NCI-H128 (cell line): Measurements from ENCODE around the gene JKAMP.

ENCODE experiments used
- DNase-seq: peaks from one replicate; lab custom pipeline; 2025; ENCODE audit not compliant: unreplicated experiment; lab: John Stamatoyannopoulos, UW

Gene JKAMP

DNA sequence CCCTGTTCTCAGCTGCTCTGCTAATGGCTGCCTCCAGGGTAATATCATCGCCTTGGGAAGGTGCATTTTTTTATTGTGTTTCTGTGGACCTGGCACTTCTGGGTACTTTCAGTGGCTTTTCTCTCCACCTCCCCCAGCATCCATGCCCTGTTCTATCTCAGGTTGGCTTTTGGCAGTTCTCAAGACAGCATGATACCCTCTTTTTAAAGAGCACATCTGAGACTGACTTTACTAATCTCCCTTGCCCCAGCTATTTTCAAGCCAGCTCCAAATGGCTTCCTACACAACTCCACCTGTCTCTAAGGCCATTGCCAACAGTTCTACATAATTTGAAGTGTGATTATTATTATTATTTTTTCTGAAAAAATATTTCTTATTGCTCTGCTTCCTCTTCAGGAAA, 53.2 kb downstream of the JKAMP start:
- DNase-seq, result no peak

DNA sequence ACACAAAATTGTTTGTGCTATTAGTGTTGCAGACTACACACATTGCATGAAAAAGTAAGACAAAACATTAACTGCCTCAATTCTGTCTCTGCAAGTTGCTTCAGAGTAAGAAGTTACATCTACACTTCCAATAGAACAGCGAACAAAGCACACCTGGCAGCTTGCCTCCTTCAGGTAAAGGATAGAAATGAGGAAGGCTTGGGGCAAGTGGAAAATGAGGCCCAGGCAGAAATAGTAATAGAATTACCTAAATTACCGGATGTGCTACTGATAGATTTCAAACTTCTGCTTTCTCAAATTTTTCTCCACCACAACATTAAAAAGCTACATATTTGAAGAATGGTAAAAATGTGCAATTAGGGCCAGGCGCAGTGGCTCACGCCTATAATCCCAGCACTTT, 54.6 kb downstream of the JKAMP start:
- DNase-seq, result no peak

DNA sequence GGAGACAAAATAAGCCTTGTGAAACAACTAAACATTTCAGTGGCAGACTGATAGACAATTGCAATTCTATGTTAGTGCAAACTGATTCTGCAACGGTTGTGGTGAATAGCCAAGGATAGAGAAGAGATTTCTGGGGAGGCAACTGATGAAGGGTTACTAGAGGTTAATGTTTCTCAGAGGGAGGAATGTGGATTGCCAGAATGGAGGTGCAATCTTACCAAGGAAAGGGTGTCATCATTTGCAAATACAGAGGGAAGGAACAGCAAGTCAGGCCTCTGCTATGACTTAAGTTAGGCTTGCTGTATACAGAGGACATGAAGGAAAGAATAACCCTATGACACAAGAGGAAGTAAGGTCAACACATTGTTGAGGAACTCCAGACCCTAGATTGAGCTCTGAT, 56.5 kb downstream of the JKAMP start:
- no peak for DNase-seq

DNA sequence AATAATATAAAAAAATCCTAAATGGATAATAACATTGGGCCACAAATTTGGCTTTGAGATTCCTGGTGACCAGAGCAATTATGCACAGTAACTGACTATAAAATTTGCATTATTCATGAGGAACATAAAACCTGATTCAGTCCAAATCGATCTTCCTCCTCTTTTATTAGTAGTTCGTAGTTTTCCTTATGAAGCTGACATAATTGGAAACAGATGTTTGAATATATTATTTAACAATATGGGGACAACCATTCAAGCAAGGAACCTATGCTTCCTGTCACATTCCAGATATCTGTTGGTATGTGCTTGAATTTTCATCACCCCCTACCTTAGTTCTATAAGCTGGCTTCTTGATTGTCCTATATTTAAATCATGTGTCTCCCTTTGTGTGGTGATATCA, 57.4 kb downstream of the JKAMP start:
- DNase-seq, result no peak

DNA sequence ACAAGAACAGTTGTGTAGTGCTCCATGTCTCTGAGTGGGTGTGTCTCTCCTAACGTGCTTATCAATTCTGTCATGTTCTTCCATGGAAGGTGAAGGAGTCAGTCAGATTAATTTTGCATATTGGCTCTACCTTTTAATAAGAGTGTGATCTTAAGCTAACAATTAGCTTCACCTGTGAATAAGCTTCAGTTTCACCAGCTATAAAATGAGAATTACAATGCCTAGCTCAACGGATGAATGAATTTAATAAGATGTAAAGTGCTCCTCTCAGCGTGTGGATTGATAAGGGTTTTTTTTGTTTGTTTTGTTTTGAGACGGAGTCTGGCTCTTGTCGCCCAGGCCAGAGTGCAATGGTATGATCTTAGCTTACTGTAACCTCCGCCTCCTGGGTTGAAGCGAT, 59.6 kb downstream of the JKAMP start:
- peak; percentile 34 for DNase-seq

DNA sequence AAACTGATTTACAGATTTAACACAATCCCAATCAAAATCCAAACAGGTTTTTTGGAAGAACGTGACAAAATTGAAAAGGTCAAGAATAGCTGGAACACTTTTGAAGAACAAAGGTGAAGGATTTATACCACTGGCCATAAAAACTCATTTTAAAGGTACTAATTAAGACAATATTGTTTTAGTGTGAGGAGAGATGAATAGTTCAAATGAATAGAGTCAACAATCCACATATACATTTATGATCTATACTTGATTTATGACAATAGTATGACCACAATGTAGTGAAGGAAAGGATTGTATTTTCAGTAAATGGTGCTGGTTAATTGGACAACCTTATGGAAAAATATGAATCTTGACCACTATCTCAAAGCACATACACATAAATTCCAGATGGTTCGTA, 63.0 kb downstream of the JKAMP start:
- DNase-seq, result no peak
